Activated CD8-positive, alpha-beta memory T cell treated with anti-CD3 and anti-CD28 coated beads for 24 hours (primary cell): ENCODE measurements around the gene OSBPL3.

ENCODE experiments used
- DNase-seq: peaks from one replicate; pipeline ENCODE4 v3.0.0-alpha.2; 2020

OSBPL3 gene

DNA sequence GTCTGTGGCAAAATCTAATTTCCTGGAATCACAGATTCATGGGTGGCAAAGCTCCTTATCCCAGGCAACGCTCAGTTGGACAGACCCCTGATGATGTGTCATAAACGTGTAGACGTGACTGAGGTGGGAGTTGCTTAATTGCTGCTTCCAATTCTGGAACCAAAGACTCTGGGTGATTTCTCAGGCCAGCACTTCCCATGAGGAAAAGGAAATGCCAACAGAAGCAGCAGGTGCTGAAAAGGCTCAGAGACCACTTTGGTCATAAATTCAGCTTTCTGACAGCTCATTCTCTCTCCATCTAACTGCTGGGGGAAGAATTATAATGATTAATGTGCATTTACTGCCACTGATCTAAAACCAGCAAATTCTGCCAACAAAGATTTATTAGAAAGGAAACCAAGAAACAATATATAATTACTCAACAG, 88.7 kb downstream of the OSBPL3 start:
- no peak for DNase-seq

DNA sequence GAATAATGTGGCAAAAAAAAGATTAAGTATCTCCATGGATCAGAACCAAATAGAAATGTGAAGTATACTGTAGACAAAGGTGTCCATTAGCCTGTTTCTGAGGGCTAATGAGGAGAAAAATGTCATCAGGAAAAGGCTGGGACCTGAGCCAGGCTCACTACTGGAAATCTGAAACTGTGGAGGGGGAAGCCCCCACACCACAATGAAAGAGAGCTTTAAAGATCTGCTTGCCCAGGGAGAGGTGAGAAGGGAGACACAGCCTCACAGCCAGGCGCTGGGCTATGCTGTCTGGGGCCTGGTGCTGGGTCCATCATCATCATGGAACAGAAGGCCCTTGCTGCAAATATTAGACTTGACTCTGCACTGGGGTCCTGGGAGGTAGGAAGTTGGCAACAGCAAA, 90.4 kb downstream of the OSBPL3 start:
- no peak for DNase-seq

DNA sequence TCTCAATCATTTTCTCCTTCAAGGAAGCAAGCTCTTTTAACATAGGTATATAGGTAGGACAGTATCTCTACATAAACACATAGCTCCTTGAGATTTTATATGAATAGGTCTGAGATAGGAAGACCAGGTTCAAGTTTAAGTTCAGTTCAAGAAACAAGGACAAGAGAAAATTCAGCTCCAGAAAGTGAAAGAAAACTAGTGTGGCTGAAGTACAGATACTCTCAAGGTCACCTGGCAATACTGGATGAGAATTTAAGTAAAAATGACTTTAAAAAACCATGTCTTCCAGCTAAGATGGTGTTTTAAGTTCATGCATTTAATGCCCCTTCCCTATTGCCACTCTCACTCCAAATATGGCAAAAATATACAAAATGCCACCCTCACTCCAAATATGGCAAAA, 91.3 kb downstream of the OSBPL3 start:
- no peak for DNase-seq

DNA sequence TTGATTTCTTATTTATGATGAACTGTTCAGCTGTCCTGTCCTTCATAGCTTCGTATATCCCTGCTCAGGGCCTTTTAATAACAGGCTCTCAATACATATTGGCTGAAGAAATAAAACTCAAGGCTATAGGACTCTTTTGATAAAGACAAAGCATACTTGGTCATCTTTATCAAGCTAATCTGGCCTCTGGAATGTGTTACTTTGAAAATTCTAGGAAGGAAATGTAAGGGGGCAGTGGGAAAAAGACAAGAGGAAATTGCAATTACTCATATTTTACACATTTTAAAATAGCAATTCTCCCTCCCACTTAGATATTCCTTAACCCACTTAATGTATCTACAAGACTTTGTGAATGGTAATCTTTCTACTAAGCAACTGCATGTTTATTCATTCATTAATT, 94.3 kb downstream of the OSBPL3 start:
- no peak for DNase-seq

DNA sequence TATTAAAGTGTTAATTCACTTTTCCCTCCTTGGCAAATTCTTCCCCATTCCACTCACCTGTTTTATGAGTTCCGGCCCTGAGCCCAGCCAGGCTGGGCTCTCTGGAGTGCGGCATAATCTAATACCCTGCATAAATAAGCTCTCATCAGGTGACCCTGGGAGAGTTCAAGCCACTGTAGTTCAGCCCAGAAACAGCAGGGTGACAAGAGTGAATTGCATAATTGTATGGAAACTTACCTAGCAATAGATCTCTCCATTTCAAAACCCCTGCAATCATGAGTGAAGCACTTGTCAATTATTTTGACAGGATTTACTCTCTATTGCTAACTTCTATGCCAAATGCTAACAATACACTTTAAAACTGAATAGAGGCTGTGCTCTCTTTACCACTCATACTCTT, 94.7 kb downstream of the OSBPL3 start:
- DNase-seq, result no peak

DNA sequence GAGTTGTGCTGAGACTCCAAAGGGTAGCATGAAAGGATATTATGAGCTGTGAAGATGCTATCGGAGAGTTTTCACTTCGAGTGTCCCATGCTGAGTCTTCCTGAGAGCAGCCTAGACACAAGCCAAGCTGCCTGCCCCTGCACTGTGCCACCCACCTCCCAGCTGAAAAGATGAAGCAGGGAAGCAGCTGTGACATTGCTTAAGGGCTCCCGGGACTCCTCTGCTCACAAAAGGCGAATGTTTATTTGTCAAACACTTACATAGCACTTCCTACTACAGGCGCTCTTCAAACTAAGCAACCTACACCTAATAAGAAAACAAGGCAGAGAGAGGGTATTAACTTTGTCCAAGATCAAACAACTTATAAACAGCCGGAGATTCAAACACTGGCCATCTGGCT, 95.6 kb downstream of the OSBPL3 start:
- no peak for DNase-seq

DNA sequence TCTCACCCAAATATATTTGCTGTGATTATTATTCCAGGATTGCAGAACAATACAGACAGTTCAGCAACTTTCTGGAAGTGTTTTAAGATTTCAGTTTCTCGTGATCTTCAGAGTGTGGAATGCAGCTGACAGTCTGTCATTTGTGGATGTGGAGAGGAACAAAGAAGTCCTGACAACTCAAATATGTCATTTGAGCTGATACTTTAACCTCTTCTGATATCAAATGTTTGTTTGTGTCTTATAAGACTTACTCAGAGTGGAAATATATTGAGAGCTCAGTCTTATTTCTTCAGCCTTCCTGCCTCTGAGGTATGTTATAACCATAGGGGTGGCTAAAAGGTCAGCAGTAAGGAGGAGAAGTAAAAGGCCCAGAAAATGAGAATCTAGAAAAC, 96.4 kb downstream of the OSBPL3 start:
- no peak for DNase-seq

DNA sequence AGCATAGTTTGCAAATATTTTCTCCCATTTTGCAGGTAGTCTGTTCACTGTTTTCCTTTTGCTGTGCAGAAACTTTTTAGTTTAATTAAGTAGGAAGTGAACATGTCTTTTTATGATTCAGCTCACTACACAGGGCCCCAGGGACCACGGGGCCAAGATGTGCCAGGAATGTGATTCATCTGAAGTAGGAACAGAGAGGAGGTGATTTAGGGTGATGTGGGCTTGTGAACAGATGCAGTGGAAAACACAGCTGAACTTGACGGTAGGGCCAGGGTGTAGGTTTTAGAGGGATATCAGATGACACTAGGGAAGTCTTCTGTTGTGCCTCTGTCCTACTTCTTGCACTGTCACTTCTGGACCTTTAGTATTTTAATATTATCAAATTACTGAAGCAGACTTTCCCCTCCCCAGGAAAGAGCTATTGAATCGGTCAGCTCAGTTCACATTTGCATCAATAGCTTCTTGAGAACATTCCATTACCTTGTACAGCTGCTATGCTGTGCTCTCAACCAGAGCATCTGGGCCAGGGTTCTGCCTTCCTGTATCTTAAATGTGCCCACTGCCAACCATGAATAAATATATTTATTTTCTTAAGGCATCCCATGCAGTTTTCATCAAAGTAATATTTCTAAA, 96.9 kb downstream of the OSBPL3 start:
- DNase-seq, result no peak

DNA sequence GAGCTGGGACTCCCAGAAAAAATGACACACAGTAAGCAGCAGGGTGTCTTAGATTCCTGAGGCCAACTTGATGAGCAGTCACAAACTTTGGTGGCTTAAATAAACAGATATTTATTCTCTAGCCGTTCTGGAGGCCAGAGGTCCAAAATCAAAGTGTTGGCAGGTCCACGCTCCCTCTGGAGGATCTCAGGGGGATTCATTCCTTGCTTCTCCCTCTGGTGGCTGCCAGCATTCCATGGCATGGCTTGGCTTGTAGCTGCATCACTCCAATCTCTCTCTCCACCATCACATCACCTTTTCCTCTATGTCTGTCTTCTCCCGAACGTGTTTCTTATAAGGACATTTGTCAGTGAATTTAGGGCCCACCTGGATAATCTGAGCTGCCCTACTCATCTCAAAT, 98.4 kb downstream of the OSBPL3 start:
- no peak for DNase-seq

DNA sequence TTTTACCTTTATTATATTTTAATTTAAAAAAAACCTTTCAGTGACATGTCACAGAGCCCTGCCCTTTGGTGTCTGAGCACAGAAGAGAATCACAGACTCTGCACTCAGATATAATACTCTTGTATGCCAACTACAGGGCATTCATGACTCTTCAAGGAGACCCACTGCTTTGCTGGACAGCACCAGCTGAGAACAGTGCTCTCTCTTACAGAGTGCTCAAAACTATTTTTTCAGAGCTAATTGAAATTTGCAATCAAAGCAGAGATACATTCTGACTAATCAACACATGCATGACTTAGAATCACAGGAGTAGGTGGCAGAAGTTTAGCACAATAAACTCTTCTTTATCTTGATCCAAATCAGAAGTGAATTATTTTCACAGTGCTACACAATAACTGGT, 99.1 kb downstream of the OSBPL3 start:
- DNase-seq, result no peak

DNA sequence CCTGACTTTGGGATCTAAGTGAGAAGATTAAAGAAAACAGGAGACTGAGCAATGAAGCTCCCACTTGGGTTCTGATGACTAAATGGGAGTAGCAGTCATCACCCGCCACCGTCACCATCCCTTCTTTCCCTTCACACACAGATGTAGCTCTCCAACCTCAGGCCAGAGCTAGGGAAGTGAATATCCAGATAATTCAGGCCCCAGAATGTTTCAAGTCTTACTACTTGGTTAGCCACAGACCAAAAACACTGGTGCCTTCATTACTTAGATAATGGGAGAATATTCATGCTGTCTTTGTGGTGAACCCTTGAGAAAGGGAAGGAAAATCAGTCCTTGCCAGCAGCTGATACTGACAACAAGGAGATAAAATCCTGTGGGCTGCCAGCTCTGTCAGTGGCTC, 100.7 kb downstream of the OSBPL3 start:
- no peak for DNase-seq

DNA sequence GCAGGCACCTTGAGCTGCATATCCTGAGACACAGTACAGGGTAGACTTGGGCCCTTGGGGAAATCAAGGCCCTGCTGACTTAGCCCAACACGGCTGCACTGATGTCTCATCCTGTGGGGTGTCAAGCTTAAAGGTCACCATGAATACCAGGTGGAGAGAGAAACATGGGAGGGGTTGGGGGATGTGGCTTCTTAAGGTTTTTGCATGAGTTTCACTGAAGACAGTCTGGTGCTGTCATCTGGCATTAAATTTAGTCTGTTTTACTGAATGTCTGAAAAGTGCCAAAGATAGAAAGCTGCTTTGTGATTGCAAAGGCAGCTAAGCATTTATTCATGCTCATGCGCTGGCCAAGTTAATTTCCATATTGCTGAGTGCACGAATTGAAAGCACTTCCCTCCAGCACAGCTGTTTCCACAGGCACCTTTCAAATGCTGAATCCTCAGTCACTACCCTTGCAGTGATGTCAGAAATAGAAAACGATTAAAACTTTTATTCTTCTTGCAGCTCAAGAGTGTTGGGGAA, 102.1 kb downstream of the OSBPL3 start:
- DNase-seq, result no peak

DNA sequence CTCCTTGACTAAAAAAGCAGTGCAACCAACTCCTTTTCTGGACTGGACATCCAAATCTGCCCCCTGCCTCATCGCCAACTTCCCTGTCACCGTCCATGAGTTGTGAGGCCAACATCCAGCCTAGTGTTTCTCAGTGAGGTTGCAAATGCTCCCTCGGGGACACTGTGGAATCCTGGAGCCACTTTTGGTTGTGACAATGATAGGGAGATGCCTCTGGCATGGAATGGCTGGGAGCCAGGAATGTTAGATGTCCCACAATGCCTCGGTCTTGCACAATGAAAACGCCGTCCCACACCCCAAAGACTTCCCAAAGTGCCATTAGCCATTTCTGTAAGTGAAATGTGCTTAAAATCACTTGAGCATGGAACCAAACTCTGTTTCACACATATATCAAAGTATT, 105.2 kb downstream of the OSBPL3 start:
- DNase-seq, result no peak

DNA sequence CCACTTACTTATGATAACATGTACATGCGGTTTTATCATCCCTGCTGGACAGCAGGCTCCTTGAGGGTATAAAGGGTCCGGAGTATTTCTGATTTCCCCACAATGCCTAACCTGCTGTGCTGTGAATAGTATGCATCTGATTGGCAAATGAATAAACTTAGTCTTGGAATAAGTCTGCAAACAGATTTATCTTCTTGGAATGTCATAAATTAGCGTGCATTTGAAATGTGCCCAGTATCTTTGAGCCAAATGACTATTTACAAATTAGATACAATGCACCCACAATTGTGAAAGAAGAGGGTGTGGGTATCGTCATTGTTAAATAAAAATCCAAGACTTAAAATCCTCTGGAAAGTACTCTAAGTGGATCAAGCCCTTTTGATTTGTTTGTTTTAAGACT, 106.0 kb downstream of the OSBPL3 start:
- no peak for DNase-seq

DNA sequence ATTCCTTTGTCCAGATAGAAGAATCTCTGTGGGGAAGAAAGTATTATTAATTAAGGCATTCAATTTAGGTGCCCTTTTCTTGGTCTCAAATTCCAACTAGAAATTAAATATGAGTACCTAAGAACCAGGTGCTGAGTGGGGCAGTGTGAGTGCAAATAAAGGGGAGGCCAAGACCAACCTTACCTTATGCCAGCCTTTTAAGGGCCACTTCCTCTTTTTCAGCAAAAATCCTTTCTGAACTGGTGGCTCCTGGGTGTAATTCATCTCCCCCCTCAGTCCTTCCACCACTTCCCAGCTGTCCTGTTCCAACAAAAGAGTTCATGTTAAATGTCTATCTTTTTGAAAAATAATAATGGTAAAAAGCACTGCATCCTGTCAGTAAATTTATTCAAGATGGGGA, 108.2 kb downstream of the OSBPL3 start:
- DNase-seq, result no peak

DNA sequence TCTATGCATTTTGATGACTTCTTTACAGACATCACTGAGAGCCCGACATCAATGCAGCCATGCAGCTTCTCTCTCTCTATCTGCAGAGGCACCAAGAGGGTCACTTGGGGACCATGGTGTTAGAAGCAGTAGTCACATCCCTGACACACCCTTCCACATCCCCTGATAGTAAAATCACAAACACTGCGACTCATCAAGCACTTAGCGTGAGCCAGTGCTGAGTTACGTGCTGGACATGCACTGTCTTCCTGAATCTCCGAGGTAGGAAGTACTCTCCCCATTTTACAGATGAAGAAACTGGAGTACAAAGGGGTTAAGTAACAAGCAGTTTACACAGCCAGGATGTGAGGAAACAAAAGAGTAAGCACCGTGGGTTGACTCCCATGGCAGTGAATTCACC, 109.2 kb downstream of the OSBPL3 start:
- no peak for DNase-seq

DNA sequence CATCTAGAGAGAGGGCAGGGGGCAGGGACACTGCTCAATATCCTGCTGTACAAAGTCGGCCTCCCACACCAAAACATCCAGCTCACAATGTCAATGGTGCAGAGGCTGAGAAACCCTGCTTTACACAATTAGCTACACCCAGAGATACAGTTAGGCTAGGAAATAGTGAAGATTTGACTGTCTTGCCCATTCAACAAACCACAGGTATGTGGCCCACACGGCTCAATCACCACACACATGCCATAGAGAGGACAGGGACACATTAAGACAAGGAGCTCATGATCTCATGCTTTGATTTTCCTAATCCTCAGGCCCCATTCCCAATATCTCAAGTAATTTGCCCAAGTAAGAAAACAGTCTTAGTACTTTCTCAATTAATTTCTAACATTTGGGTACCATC, 110.4 kb downstream of the OSBPL3 start:
- no peak for DNase-seq

DNA sequence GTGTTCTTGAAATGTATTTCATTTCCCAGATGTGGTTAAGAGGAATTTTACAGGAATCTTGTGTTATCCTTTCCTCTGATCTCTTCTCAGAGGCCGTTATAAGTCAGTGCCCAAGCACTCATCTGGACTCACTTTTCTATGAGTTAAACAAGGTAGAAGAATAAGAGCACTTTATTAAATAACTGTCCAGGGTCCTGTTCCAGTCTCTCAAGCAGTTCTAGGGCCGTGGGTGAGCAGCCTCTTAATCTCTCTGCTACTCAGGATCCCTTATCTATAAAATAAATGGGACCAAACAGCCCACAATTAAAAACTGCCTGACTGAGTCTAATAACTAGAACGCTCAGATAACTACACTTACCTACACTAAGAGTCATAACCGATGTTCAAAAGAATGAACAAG, 111.2 kb downstream of the OSBPL3 start:
- no peak for DNase-seq

DNA sequence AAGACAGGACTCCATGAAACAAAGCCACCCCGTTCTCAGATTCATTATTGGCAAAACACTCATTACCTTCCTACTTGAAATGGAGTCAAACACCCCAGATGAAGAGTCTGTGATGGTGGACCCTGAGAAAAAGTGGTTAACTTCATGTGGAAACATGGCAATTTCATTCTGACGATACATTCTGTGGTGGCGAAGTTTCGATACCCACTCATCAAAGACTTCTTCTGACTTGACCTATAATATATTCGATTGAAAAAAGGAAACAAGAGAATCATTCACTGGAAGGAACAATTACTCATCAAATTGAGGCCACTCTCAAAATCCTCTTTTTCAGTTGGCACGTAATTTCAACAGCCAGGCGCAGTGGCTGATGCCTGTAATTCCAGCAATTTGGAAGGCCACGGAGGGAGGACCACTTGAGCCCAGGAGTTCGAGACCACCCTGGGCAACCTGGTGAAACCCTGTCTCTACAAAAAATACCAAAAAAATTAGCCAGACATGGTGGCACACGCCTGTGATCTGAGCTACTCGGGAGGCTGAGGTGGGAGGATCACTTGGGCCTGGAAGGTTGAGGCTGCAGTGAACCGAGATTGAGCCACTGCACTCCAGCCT, 113.9 kb downstream of the OSBPL3 start:
- DNase-seq, result no peak

DNA sequence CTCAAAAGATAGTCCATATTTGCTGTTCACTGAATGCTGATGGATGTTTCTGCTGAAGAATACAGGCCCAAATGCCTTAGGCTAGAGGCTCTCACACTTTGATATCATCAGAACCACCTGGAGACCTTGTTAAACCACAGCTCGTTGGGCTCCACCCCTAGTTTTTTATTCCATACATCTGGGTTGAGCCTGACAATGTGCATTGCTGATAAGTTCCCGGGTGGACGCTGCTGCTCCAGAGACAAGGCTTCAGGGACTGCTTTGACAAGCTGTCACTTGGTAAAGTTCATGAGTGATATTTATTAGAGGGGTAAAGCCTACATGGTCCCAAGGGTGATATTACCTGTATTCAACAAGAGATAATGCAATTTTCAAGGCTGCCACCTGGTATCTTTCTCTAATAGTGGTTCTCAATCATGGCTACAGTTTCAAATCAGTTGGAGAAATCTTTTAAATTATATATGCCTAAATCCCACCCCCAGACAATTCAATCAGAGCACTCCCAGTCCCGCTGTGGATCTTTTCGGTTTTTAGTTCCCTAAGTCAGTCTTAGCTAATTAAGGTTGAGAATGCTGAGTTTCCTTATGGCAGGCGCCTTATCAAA, 115.7 kb downstream of the OSBPL3 start:
- no peak for DNase-seq

DNA sequence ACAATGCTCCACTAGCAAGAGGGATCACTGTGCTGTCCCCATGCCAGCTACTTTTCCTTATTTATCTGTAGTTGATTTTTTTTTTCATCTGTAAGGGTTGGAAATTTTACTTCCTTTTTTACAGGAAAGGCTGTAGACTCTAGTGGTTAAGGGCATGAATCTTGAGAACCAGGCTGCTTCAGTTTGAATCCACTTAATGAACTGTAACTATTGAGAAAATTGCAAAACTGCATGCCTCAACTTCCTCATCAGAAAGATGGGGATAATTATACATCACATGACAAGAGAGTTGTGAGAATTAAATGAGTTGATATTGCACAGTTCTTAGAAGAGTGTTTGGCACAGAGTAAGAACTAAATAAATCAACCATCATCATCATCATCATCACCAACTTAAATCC, 116.4 kb downstream of the OSBPL3 start:
- no peak for DNase-seq

DNA sequence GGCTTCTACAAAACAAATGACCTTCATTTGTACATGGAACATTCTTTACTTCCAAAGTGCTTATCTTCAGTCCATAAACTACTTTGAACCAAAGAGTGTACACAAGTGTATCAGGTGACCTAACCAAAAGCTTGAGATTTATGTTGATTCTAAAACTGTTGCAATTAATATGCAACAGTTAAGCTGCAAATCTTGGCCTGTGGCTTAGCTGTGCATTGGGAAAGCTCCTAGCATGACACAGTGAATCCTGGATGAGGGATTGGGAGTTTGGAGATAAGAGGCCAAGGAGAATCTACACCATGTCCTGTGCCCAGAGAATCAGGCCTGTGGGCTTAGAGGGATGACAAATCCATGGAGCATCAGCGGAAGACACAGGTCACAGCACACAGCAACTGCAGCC, 117.5 kb downstream of the OSBPL3 start:
- no peak for DNase-seq

DNA sequence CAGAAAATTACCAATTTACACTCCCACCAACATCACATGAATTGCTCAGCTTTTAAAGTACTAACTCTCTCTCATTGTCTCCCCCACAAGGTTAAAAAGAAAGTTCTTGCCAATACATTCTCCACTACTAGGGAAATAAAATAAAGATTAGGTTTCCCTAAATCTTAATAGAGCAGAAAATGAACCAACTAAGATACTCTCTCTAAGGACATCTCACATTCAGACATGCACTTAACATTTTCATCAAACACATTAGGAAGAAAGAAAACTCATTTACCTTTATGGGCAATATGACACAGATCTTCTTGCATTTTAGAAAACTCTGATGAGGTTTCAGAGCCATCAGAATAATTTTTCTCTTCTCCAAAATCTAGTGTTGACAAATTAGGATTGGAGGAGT, 118.6 kb downstream of the OSBPL3 start:
- DNase-seq, result no peak

DNA sequence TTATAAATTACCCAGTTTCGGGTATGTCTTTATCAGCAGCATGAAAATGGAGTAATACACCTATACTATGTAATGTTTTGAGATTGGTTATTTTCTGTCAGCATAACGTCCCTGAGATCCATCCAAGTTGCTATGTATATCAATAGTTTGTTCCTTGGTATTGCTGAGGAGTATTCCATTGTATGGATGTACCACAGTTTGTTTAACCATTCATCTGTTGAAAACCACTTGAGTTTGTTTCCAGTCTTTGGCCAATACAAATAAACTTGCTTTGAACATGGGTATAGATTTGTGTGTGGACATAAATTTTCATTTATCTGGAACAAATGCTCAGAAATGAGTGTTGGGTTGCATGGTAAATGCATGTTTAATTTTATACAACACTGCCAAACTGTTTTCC, 119.4 kb downstream of the OSBPL3 start:
- DNase-seq, result no peak
